Occipital lobe (tissue), 2 donors: ENCODE measurements around the gene UBL4B. TPM values are rescaled to one million over a fixed set of nuclear protein-coding genes. Genes with fewer than 3 reads are reported as not detected.
A peak's percentile ranks its signal among the peaks of the same experiment; 100 is the strongest.

Experiments
- DNase-seq: peaks from one replicate; lab custom pipeline; 2025; lab: John Stamatoyannopoulos, UW
- total RNA-seq: library from RNA; depleted of rRNA; stranded (reverse); fragments of >200 nt; gene quantifications from one replicate; pipeline ENCODE4 v1.2.3, GENCODE V29; 2014

Gene UBL4B
- total RNA-seq, 1 donor from 2014 or later: not detected

GRCh38 chr1:110113551-110113950 lies 1.3 kb downstream of the UBL4B start:
- DNase-seq: no peak

DNA sequence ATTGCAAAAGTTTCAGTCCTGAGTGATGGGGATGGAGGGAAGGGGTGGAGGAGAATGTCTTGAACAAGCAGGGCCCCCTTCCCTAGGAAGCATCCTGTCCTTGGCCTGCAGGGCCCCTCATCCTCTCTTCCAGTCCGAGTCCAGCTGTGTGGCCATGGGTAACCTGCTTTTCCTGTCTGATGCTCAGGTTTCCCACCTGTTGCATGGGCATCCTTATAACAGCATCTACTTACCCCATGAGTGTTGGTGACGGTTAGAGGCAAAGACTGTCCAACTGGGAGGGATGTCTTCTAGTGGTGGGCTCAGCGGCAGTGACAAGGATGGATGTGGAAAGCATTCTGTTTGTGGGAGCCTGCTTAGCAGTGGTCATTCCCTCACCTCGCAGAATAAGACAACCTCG lies 1.9 kb downstream of the UBL4B start:
- DNase-seq: no peak

DNA sequence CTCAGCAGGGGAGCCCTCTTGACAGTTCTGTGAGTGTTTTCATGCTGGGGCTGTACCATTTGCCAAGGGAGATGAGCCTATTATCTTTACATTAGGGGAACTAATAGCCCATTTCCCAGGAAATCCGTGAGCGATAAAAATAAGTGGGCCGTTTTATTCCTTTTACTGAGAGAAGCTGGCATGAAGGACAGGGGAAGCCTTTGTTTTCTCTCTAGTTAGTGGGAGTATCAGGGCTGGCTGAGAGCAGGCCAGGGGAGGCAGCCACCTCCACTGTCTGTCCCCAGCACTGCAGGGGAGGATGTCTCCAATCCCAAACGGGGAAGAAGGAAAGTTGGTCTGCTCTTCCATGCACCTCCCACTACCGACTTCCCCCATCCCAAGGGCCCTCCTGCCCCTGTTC lies 2.5 kb downstream of the UBL4B start:
- no peak for DNase-seq

GRCh38 chr1:110118636-110119396 lies 6.6 kb downstream of the UBL4B start:
- no peak for DNase-seq

DNA sequence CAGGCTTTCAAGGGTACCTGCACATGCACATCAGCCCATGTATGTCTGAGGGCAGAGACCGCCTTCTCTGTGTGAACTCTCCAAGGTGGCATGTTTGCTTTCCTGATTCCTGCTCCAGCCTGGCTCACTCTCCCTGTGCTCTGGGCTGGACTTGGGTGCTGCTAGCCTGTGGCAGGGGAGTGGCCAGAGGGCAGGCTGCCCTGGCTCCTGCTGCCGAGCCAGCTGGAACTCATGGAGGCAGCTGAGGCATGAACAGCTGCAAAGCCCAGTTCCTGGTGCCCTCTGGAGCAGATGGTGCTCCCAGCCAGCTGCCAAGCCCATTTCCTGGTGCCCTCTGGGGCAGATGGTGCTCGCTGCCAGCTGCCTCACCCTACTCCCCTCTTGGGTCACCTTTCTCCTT lies 7.6 kb downstream of the UBL4B start:
- DNase-seq: no peak

DNA sequence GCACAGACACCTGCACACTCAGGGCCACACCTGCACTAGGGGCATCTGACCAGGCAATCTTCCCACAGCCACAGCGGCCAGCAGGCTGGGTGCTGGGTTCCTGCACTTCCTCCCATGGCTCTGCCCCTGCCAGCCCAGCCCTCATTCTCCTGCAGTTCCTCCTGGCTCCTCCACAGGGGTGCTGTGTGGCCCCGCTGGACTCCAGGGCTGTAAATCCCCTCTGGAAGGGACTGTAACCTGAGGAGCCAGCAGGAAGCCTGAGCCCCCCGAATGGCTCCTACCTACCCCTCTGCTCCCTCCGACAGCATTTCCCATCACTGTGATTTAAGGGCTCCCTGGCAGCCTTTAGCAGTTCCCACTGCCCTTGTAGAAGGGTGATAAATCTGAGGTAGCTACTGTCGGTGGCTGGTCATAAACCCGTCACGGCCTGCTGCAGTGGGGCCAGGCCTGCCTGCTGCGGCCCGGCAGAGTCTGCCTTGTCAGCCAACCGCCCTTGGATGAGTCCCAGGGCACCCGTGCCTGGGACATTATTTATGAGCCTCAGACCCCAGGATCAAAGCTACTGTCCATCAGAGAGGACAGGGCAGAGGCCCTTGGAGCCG lies 8.8 kb downstream of the UBL4B start:
- no peak for DNase-seq

- no peak for DNase-seq
Measured at GRCh38 chr1:110123224-110123623, 11.0 kb downstream of the UBL4B start.

- no peak for DNase-seq
Measured at GRCh38 chr1:110125810-110126209, 13.6 kb downstream of the UBL4B start.

GRCh38 chr1:110130113-110130591 lies 17.9 kb downstream of the UBL4B start:
- DNase-seq: peak; percentile 66

DNA sequence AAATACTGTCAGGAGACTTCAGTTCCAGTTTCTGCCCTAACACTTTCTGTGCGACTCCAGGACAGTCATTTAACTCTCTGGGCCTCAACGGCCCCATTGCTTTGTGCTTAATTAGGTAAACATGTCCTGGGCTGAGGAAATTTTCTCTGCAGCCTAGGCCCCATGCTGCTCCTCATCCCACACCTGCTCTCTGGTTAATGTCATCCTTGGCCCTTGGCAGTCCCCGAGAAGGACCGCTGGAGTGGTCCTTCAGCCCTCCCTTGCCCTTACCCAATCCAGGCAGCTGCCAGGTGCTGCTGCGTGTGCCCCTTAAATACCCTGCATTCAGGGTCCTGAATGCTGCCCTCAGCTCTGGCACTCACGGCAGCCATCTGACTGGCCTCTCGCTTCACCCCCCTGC lies 18.7 kb downstream of the UBL4B start:
- no peak for DNase-seq

DNA sequence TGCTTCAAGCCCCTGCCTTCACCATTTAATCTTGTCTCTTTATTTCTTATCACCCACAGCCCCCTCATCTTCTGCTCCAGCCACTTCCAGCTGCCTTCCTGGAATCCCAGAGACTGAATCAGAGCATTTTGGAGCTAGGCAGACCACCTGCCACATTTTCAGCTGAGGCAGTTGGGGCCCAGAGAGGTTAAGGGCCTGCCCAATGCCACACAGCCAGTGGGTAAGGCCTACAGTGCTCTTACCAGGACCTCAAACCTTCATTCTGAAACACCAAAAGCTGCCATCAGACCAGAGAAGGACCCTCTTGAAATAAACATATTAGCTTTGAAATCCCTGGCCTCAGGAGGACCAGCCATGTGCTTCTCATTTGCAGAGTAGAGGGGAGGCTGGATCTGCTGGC lies 20.4 kb downstream of the UBL4B start:
- no peak for DNase-seq

DNA sequence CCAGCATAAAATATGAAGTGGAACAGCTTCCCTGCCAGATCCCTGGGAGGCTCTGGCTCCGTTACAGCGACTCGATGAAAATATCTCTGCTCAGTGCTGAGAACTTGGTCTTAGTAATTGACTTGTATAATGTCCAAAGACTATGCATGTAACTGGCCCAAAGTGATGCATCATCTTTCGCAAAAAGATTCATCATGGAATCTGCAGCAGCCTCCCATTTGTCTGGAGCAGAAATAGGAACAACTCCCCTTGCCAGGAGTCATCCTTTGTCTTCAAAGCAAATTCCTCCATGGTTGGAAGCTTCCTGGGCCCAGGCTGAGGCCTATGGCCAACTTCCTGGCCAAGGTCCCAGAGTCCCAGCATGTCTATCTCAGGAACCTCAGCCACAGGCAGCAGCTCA lies 21.2 kb downstream of the UBL4B start:
- peak; percentile 52 for DNase-seq

DNA sequence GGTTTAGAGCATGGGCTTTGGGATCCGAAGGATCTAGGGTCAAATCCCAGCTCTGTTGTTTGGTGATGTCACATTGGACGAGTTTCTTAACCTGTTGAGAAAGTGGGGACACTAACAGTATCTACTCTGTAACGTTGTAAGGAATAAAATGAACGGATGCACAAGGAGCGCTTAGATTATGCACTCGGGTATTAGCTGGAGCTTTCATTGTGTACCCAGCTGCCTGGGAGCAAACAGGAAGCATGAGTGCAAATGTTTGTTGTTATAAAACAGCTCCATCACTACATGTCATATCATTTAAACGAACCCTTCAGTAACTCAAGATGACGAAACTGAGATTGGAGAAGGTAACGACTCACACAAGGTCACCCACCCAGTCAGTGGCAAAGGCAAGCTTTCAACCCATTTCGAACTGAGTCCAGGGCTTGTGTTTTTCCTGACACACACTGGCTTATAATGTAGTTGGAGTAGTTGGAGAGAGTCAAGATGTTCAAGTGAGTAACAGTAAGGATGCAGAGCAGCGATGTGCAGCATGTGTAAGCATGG lies 21.9 kb downstream of the UBL4B start:
- DNase-seq: no peak

- DNase-seq: no peak
Measured at GRCh38 chr1:110135246-110135645, 23.0 kb downstream of the UBL4B start.

DNA sequence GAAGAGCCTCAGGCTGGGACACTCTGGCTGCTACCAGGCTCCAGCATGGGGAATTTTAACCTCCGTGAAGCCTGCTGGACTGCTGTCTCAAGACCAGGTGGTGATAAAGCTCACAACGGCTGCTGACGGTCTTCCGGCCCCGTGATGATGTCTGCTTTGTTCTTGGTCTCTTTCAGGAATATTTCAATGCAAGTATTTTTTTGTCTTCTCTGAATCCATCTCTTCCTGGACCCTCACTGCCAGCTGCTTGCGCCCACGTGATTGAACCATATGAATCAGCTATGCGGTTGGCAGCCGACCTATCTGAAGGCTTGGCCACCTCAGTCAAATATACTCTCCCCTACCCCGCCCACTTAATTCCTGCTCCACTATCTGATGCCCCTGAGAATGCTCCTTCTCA lies 23.4 kb downstream of the UBL4B start:
- DNase-seq: no peak

DNA sequence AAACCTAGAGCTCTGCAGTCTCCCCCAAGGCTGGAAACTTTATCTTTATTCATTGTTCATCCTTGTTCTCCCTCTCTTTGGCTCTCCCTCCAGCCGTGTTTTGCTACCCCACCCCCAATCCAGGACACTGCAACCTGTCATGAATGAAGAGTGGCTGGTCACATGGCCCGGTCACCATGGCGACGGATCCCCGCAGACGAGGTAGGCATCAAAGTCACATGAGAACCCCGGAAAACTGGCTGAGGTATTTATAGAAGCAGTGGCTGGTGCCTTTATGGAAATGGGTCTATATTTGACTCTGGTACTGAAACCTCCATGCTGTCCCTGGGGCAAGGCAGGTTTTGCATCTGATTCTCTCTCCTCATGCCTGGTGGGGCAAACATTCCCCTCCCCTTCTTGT lies 24.7 kb downstream of the UBL4B start:
- peak; percentile 79 for DNase-seq

GRCh38 chr1:110138956-110139355 lies 26.7 kb downstream of the UBL4B start:
- no peak for DNase-seq

GRCh38 chr1:110144366-110144765 lies 32.1 kb downstream of the UBL4B start:
- no peak for DNase-seq

DNA sequence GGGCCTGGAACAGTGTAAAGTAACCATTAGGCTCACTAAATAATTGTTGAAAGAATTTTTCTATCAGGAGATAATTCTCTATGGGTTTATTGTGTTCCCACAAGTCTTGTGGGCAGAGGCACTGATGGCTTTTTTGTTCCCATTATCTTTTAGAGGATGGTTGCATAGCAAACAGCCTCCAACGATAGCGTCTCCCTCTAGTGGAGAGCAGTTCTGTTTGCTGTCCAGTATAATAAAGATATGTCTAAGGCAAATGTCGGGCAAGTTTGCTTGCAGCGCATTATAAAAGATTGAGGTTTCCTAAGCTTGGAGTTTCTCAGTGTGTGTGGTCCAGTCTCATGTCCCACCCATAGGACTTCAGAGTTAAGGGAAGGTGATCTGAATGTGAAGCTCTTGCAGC lies 36.7 kb downstream of the UBL4B start:
- no peak for DNase-seq

DNA sequence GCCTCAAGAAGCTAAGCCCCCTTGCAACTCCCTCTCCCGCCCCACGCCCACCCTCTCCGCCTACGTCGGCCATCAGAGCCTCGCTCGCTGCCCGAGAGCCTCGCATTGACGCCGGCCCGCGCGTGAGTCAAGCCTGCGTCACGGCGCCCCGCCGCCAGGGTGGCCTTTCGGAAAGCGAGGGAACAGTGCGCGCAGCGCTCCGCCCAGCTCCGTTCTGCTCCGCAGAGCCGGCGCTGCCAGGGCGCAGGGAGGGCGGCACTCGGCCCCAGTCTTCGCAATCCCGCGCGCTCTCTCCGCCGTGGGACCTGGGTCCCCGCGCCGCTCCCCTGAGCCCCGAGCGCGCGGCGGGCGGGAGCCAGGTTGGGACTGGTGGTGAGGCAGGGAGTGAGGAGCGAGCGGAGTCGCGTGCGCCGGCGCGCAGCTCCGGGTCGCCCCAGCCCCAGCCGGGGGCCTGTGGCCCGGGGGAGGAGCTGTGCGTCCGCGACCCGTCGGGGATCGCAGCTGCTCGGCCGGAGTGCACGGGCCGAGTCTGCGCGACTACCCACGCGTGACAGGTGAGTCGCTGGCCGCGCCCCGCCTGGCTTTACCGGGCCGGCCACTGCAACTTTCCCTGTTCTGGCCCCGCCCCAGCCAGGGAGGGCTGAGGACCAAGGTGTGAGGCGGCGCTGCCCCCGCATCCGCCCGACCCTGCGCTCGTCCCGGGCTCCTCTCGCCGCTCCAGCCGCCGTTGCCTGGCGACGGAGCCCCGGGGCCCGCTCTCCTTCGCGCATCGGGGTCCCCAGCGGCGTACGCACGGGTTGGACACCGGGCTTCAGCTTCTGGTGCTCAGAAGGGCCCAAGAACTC lies 38.3 kb downstream of the UBL4B start, which contains the start of gene SLC6A17:
TSS of gene SLC6A17 (plus strand) at position 165 of the 845 bp plus-strand sequence. CDS start 16,436 bp downstream, outside the sequence.
- DNase-seq: peak; percentile 67

DNA sequence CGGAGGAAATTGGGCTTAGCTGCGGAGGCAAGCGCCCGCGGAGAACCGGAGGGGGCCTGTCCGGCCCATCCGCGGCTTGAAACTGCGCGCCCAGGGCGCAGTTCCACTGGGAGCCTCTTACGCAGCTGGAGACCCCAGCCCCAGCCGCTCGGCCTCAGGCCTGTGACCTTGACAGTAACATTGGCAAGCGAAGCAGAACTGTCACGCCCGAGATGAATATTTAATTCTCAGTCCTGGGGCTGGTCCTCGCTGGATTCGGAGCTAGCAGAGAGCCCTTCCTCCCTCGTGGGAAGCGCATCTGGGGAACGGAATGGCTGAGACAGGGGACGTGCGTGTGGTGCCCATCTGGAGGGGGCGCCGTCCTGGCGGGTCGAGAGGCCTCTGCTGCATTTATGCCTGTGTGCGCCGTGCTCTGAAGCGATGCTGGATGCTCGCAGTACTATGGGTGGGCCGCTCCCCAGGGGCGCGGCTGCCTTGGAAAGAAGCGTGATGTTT lies 39.0 kb downstream of the UBL4B start:
- no peak for DNase-seq
